Hepatocyte (in vitro differentiated cells): ENCODE data around the gene HIP1R. TPM values are rescaled to one million over a fixed set of nuclear protein-coding genes. Genes with fewer than 3 reads are reported as not detected.

Source experiments
- DNase-seq: peaks from one replicate; pipeline ENCODE4 v3.0.0-alpha.2; 2016; ENCODE audit warnings: low spot score
- H2AFZ ChIP-seq: fragments of 200-600 bp; sonication (generic); 2 replicates; pipeline ENCODE4 v1.6.0; 2016; ENCODE audit warnings: antibody characterized with exemption, mild to moderate bottlenecking
- H3K27ac ChIP-seq: fragments of 200-600 bp; sonication (generic); 2 replicates; pipeline ENCODE4 v1.5.1; 2016; ENCODE audit warnings: mild to moderate bottlenecking
- H3K27me3 ChIP-seq: fragments of 200-600 bp; sonication (generic); 2 replicates; pipeline ENCODE4 v1.6.1; 2016
- H3K36me3 ChIP-seq: fragments of 200-600 bp; sonication (generic); replicated peaks from 2 replicates; pipeline ENCODE4 v1.5.1; 2016; ENCODE audit warnings: low read depth; ENCODE audit not compliant: insufficient read depth
- H3K4me1 ChIP-seq: fragments of 200-600 bp; sonication (generic); 2 replicates; pipeline ENCODE4 v1.5.1; 2016; ENCODE audit warnings: mild to moderate bottlenecking, moderate library complexity; ENCODE audit not compliant: insufficient read depth
- H3K4me2 ChIP-seq: fragments of 200-600 bp; sonication (generic); 2 replicates; pipeline ENCODE4 v1.6.0; 2016
- H3K4me3 ChIP-seq: fragments of 200-600 bp; sonication (generic); 2 replicates; pipeline ENCODE4 v1.5.1; 2016; ENCODE audit warnings: mild to moderate bottlenecking
- H3K79me2 ChIP-seq: fragments of 200-600 bp; sonication (generic); 2 replicates; pipeline ENCODE4 v1.6.0; 2017; ENCODE audit warnings: mild to moderate bottlenecking
- H3K9me2 ChIP-seq: fragments of 200-600 bp; sonication (generic); replicated peaks from 2 replicates; pipeline ENCODE4 v1.6.0; 2017; ENCODE audit warnings: mild to moderate bottlenecking; ENCODE audit not compliant: insufficient read depth
- H3K9me3 ChIP-seq: fragments of 200-600 bp; sonication (generic); 2 replicates; pipeline ENCODE4 v1.5.1; 2016; ENCODE audit warnings: low read depth, mild to moderate bottlenecking
- H4K20me1 ChIP-seq: fragments of 200-600 bp; sonication (generic); 2 replicates; pipeline ENCODE4 v1.6.0; 2016; ENCODE audit warnings: mild to moderate bottlenecking; ENCODE audit not compliant: insufficient read depth, poor library complexity, severe bottlenecking
- EZH2 ChIP-seq: fragments of 200-600 bp; sonication (generic); IDR thresholded peaks from 2 replicates; pipeline ENCODE4 v1.6.1; 2016; ENCODE audit warnings: antibody characterized with exemption, mild to moderate bottlenecking, borderline replicate concordance
- EZH2phosphoT487 ChIP-seq: fragments of 200-600 bp; sonication (generic); IDR thresholded peaks from one replicate; pipeline ENCODE4 v1.6.1; 2018; ENCODE audit warnings: antibody characterized with exemption, mild to moderate bottlenecking, low read depth, moderate library complexity; ENCODE audit not compliant: unreplicated experiment, severe bottlenecking
- WGBS: methylation state at CpG from one replicate; pipeline ENCODE4 v1.1.6; 2016; ENCODE audit warnings: low lambda C conversion rate; ENCODE audit errors: missing lambda C conversion rate; 5-methylcytosine and 5-hydroxymethylcytosine counted together
- polyA plus RNA-seq: library from polyadenylated mRNA; unstranded; fragments of >200 nt; fragmentation: Nextera tagmentation; extraction: Ambion mirVana; gene quantifications from 2 replicates; pipeline ENCODE4 v1.2.1, GENCODE V29; 2016
- total RNA-seq: library from RNA; depleted of rRNA; stranded (reverse); fragments of >200 nt; gene quantifications from 2 replicates; pipeline ENCODE4 v1.2.3, GENCODE V29; 2014
- TF ChIP-seq, protein P1 (sequence below): fragments of 200-600 bp; sonication (generic); IDR thresholded peaks from 2 replicates; pipeline ENCODE4 v1.5.1; 2016; ENCODE audit warnings: antibody characterized with exemption, mild to moderate bottlenecking; ENCODE audit not compliant: poor library complexity

The HIP1R gene
- total and polyA plus RNA-seq, 2 experiments from 2014 or later, result 31.8 to 44.3 TPM

DNA sequence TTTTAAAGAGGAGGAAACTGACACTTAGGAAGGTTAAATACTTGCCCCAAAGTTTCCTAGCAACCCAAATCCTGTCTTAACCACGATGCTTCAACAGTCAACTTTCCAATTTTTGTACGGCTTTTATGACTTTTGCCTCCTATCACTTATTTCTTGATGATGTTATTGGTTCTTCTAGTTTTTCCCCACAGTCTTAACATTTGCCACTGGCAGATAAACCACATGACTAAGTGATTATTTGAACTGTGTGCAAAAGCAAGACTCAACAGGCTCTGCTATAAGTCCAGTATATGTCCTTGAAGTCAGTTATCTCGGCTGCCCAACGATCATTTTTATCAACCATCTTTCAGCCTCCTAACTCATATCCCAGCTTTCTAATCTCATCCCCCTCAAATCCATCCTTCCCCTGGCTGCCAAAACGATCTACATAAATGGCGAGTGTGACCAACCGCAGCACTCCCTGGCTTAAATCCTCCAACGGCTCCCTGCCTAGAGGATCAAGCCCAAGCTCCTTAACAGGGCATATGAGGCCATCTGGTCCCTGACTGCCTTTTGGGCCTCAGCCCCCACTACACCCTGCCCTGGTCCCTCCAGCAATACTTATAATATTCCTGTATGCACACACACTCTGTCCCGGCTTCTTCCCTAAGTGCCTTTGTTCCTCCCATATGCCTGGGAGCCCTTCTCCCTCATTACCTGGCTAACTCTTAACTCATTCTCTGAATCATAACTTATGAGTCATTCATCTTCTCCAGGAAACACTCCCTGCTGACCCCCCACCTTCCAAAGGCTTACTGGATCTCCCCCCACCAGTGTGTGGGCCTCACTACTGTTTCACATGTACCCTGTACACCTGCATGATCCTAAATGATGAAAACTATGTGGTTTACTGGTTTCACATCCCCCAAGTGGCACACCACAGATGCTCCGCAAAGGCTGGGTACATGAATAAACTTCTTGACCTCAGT lies 51.9 kb downstream of the HIP1R start:
- no peaks in the 10 kb centered on the region for H3K36me3 ChIP-seq
- H3K79me2 ChIP-seq, result peaks cover 93% of the 10 kb centered on the region
- no peak overlapping the region for H2AFZ ChIP-seq
- H3K4me1 ChIP-seq, result peaks cover 58% of the 10 kb centered on the region
- peak overlapping the region; percentile 62 for H3K4me2 ChIP-seq
- H3K4me3 ChIP-seq, result no peak overlapping the region
- peak overlapping the region; percentile 86 for H3K27ac ChIP-seq
- 44% methylated on average over 10 of the region's 10 CpGs for WGBS
- no peaks in the 10 kb centered on the region for H3K9me2 ChIP-seq
- peaks cover 28% of the 10 kb centered on the region for H4K20me1 ChIP-seq
- TF ChIP-seq EZH2 (no peak), EZH2phosphoT487 (no peak)
- TF ChIP-seq, protein P1, sequence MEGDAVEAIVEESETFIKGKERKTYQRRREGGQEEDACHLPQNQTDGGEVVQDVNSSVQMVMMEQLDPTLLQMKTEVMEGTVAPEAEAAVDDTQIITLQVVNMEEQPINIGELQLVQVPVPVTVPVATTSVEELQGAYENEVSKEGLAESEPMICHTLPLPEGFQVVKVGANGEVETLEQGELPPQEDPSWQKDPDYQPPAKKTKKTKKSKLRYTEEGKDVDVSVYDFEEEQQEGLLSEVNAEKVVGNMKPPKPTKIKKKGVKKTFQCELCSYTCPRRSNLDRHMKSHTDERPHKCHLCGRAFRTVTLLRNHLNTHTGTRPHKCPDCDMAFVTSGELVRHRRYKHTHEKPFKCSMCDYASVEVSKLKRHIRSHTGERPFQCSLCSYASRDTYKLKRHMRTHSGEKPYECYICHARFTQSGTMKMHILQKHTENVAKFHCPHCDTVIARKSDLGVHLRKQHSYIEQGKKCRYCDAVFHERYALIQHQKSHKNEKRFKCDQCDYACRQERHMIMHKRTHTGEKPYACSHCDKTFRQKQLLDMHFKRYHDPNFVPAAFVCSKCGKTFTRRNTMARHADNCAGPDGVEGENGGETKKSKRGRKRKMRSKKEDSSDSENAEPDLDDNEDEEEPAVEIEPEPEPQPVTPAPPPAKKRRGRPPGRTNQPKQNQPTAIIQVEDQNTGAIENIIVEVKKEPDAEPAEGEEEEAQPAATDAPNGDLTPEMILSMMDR, result no peak
- no peaks in the 10 kb centered on the region for H3K9me3 ChIP-seq
- no peaks in the 10 kb centered on the region for H3K27me3 ChIP-seq
- peak; percentile 67 for DNase-seq

DNA sequence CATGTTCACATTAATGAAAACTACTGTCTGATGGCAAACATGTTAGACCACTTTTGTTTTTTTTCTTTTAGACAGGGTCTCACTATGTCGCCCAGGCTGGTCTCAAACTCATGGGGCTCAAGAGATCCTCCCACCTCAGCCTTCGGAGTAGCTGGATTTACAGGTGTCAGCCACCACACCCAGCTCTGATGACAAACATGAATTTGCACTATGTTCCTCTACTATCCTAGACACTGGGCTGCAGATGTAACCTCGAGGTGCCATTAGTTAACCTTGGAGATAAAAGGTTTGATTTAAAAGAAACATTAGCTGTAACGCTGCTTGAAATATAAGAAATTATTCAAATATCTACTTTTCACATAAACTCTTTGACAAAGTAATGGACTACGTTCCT lies 52.6 kb downstream of the HIP1R start:
- H3K4me3 ChIP-seq, result no peak overlapping the region

DNA sequence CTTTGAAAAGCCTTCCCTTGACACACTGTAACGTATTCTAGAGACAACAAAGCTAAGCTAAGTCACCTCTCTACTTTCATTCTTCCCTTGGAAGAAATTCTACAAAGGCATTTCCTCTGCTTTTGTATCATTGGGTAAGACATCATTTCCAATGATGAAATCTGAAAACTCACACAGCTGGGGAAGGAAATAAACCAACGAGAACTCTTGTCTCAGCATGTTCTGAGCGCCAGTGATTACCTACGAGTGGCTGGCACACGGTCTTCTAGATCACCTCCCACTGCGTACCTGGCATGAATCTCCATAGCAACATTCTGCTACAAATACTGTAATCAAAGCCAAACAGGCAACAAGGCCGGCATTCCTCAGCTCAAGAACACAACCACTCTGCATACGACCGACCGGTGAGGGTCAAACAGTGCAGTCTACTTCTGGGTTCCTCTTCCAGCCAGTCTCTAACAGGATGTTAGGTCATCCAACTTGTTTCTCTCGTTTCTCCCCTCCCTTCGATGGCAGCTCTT lies 53.0 kb downstream of the HIP1R start:
- no peaks in the 10 kb centered on the region for H3K9me3 ChIP-seq
- no peak overlapping the region for H3K4me3 ChIP-seq
- no peak overlapping the region for H2AFZ ChIP-seq
- no peaks in the 10 kb centered on the region for H3K27me3 ChIP-seq
- peaks cover 93% of the 10 kb centered on the region for H3K79me2 ChIP-seq
- no peaks in the 10 kb centered on the region for H3K36me3 ChIP-seq
- H3K9me2 ChIP-seq, result no peaks in the 10 kb centered on the region
- peaks cover 63% of the 10 kb centered on the region for H3K4me1 ChIP-seq
- peak overlapping the region; percentile 62 for H3K4me2 ChIP-seq
- peak; percentile 85 for DNase-seq
- no peak for TF ChIP-seq EZH2phosphoT487
- TF ChIP-seq EZH2, result no peak
- TF ChIP-seq, protein P1, result no peak
- H3K27ac ChIP-seq, result peak overlapping the region; percentile 86
- peaks cover 33% of the 10 kb centered on the region for H4K20me1 ChIP-seq
- WGBS, result 36% methylated on average over 12 of the region's 12 CpGs

More for the DNA sequence above, 52.6 kb downstream of the HIP1R start:
- no peaks in the 10 kb centered on the region for H3K9me3 ChIP-seq
- peak overlapping the region; percentile 62 for H3K4me2 ChIP-seq
- H3K79me2 ChIP-seq, result peaks cover 93% of the 10 kb centered on the region
- H3K36me3 ChIP-seq, result no peaks in the 10 kb centered on the region
- no peak for TF ChIP-seq EZH2
- TF ChIP-seq, protein P1, result no peak
- no peak for TF ChIP-seq EZH2phosphoT487
- H3K4me1 ChIP-seq, result peaks cover 63% of the 10 kb centered on the region
- no peak overlapping the region for H2AFZ ChIP-seq
- no peaks in the 10 kb centered on the region for H3K27me3 ChIP-seq
- H4K20me1 ChIP-seq, result peaks cover 30% of the 10 kb centered on the region
- WGBS, result 77% methylated on average over 5 of the region's 5 CpGs
- no peaks in the 10 kb centered on the region for H3K9me2 ChIP-seq
- DNase-seq, result no peak
- peak overlapping the region; percentile 86 for H3K27ac ChIP-seq
